Stimulated activated naive B cell treated with anti-CD40 and anti-IgM and Interleukin-4, amounts not matched to agents 10 μg/mL and 1 μg/mL and 100 μg/mL, for 72 hours (primary cell): ENCODE measurements around the gene GNRH2.

Source experiments
- ATAC-seq, 2 donors: fragments of 150-1000 bp; cut with Tn5 transposase; replicated peaks; 2 replicates each; pipeline ENCODE4 v1.10.0; 2021; ENCODE audit warnings: moderate library complexity in 1 of 2
- DNase-seq: peaks from one replicate; pipeline ENCODE4 v3.0.0; 2021
- H3K27ac Mint-ChIP-seq: one replicate; pipeline ENCODE4 v1.8.0; 2022; ENCODE audit warnings: mild to moderate bottlenecking, mixed read lengths
- H3K27me3 Mint-ChIP-seq, 2 donors: one replicate each; pipeline ENCODE4 v1.8.0; 2022; ENCODE audit warnings: mixed read lengths in 2 of 2
- H3K36me3 Mint-ChIP-seq, 2 donors: one replicate each; pipeline ENCODE4 v1.8.0; 2022; ENCODE audit warnings: mixed read lengths in 2 of 2, mild to moderate bottlenecking in 1 of 2
- H3K4me1 Mint-ChIP-seq, 2 donors: one replicate each; pipeline ENCODE4 v1.8.0; 2022; ENCODE audit warnings: mixed read lengths in 2 of 2, mild to moderate bottlenecking in 1 of 2
- H3K4me3 Mint-ChIP-seq, 2 donors: one replicate each; pipeline ENCODE4 v1.8.0; 2022; ENCODE audit warnings: mild to moderate bottlenecking in 2 of 2, mixed read lengths in 2 of 2, moderate library complexity in 1 of 2
- H3K9me3 Mint-ChIP-seq, 2 donors: one replicate each; pipeline ENCODE4 v1.8.0; 2022; ENCODE audit warnings: mixed read lengths in 2 of 2, mild to moderate bottlenecking in 1 of 2

GNRH2 gene

DNA sequence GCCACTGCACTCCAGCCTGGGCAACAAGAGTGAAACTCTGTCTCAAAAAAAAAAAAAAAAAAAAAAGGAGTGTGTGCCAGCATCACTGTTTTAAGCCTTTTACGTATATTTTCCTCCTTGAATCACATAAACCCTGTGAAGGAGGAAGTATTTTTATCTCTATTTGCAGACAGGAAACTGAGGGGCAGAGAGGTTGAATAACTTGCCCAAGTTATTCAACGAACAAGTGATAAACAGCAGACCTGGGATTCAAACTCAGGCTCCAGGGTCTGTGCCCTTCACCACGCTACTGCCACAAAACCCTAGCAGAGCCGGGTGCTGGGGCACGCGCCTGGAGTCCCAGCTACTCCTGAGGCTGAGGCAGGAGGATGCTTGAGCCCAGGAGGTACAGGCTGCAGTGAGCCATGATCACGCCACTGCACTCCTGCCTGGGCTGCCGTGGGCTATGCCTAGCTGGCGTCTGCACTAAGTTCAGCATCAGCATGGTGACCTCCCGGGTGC, 50.5 kb downstream of the GNRH2 start:
- Mint-ChIP-seq H3K4me3 (peak overlapping the region in 1 of 2 donors; percentile 89), H3K9me3 (no peaks in the 10 kb centered on the region)

DNA sequence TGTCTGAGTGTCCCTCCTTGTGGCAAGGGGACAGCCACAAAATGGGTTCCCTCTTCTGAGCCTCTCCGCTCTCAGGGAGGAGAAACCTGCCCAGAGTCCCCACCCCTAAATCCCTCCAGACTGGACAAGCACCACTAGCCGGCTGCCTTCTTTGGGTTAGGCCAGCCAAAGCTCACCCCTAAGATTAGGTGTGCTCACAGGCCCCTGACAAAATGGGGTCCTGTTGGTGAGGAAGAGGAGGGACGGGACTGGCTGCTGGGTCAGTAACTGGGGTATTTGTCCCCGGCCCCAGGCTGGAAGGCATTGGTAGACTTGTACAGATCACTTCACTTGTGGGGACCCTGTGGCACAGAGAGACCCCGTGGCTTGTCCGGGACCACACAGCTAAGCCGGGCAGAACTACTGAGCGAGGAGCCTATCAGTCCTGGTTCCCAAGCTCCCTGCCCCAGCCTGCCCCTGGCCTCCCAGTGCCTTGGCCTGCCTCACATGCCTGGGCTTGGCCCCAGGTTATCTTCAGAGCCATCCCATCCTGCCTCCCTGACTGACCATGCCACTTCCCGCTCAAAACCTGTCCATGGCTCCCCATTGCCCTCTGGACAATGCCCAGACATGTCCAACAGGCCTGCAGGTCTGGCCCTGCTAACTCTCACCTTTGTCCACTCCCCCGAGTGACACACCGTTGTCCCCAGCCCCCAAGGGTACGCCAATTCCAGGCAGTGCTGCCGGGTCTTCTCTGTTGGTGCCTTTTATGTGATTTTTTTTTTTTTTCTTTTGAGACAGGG, 51.6 kb downstream of the GNRH2 start:
- Mint-ChIP-seq H3K9me3 (no peaks in the 10 kb centered on the region), H3K36me3 (no peaks in the 10 kb centered on the region), H3K4me3 (no peak overlapping the region), H3K27me3 (peaks cover 5 to 17% of the 10 kb centered on the region in 2 donors), H3K4me1 (peaks cover 5 to 25% of the 10 kb centered on the region in 2 donors), H3K27ac (no peak overlapping the region)
- ATAC-seq, result no peak
- DNase-seq, result no peak

More for the DNA sequence above, 50.5 kb downstream of the GNRH2 start:
- Mint-ChIP-seq H3K27ac (no peak overlapping the region), H3K27me3 (peaks cover 12 to 22% of the 10 kb centered on the region in 2 donors), H3K4me1 (peaks cover 5 to 25% of the 10 kb centered on the region in 2 donors), H3K36me3 (no peaks in the 10 kb centered on the region)
- DNase-seq, result no peak
- ATAC-seq, result peak; percentile 7 to 35
